Activated naive CD4-positive, alpha-beta T cell treated with anti-CD3 and anti-CD28 coated beads, Interleukin-2, amount 50 U/mL, for 24 hours (primary cell): Measurements from ENCODE around the gene TFF1.
"Not testable (repeated sequence)": the region's sequence is repeated elsewhere in the genome, so short reads cannot be mapped to it uniquely, and the experiment has no call there.

ENCODE experiments used
- H3K27ac Mint-ChIP-seq: one replicate; pipeline ENCODE4 v1.8.0; 2021; ENCODE audit warnings: mild to moderate bottlenecking, mixed read lengths
- H3K27me3 Mint-ChIP-seq: one replicate; pipeline ENCODE4 v1.8.0; 2021; ENCODE audit warnings: mixed read lengths
- H3K36me3 Mint-ChIP-seq: one replicate; pipeline ENCODE4 v1.8.0; 2021; ENCODE audit warnings: mixed read lengths
- H3K4me1 Mint-ChIP-seq: one replicate; pipeline ENCODE4 v1.8.0; 2021; ENCODE audit warnings: mixed read lengths
- H3K4me3 Mint-ChIP-seq: one replicate; pipeline ENCODE4 v1.8.0; 2021; ENCODE audit warnings: mild to moderate bottlenecking, mixed read lengths
- H3K9me3 Mint-ChIP-seq: one replicate; pipeline ENCODE4 v1.8.0; 2021; ENCODE audit warnings: mixed read lengths

The TFF1 gene

DNA sequence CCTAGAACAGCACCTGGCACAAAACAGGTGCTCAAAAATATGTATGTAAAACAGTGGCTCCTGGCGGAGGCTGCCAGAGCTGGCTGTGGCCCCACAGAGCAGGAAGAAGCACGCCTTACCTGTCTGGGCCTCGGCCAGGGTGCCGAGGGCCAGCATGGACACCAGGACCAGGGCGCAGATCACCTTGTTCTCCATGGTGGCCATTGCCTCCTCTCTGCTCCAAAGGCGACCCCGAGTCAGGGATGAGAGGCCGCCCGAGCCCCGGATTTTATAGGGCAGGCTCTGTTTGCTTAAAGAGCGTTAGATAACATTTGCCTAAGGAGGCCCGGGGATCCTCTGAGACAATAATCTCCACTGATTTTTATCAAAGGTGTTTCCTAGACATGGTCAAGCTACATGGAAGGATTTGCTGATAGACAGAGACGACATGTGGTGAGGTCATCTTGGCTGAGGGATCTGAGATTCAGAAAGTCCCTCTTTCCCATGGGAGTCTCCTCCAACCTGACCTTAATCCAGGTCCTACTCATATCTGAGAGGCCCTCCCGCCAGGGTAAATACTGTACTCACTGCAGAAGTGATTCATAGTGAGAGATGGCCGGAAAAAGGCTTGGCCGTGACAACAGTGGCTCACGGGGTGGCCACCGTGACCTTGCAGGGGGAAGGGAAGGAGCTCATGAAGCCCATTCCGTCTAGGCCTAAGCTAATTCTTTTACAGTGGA is at the start of gene TFF1:
Gene TFF1, minus strand, starts transcription at position 244 of the 719 bp plus-strand sequence. Its CDS starts 40 bp downstream, at position 204.
- Mint-ChIP-seq H3K27ac (no peak within 1 kb of the TSS), H3K36me3 (no peaks in the 10 kb centered on the region), H3K9me3 (no peaks in the 10 kb centered on the region), H3K4me3 (no peak within 1 kb of the TSS), H3K27me3 (no peaks in the 10 kb centered on the region), H3K4me1 (peaks cover 3% of the 10 kb centered on the region)

- Mint-ChIP-seq H3K27ac (peak overlapping the region; percentile 97), H3K9me3 (no peaks in the 10 kb centered on the region), H3K4me3 (peak overlapping the region; percentile 77), H3K27me3 (no peaks in the 10 kb centered on the region), H3K4me1 (peaks cover 62% of the 10 kb centered on the region), H3K36me3 (peaks cover 19% of the 10 kb centered on the region)
These were observed 48.8 kb upstream of the TFF1 start for GRCh38 chr21:42414928-42415769.

- Mint-ChIP-seq H3K4me1 (peaks cover 62% of the 10 kb centered on the region), H3K4me3 (peak overlapping the region; percentile 77), H3K9me3 (no peaks in the 10 kb centered on the region), H3K36me3 (peaks cover 21% of the 10 kb centered on the region), H3K27ac (peak overlapping the region; percentile 97), H3K27me3 (no peaks in the 10 kb centered on the region)
These were observed 48.2 kb upstream of the TFF1 start for GRCh38 chr21:42414553-42414927.

- H3K4me1 Mint-ChIP-seq = peaks cover 62% of the 10 kb centered on the region
- H3K36me3 Mint-ChIP-seq = peaks cover 17% of the 10 kb centered on the region
- peak overlapping the region; percentile 31 for H3K27ac Mint-ChIP-seq
- H3K27me3 Mint-ChIP-seq = no peaks in the 10 kb centered on the region
- peak overlapping the region; percentile 77 for H3K4me3 Mint-ChIP-seq
- no peaks in the 10 kb centered on the region for H3K9me3 Mint-ChIP-seq
These were observed 47.7 kb upstream of the TFF1 start for GRCh38 chr21:42414066-42414465.

- no peaks in the 10 kb centered on the region for H3K27me3 Mint-ChIP-seq
- H3K4me3 Mint-ChIP-seq = peak overlapping the region; percentile 34
- H3K9me3 Mint-ChIP-seq = no peaks in the 10 kb centered on the region
- peak overlapping the region; percentile 85 for H3K27ac Mint-ChIP-seq
- H3K36me3 Mint-ChIP-seq = peaks cover 12% of the 10 kb centered on the region
- peaks cover 58% of the 10 kb centered on the region for H3K4me1 Mint-ChIP-seq
These were observed 47.2 kb upstream of the TFF1 start for GRCh38 chr21:42413500-42413899.

GRCh38 chr21:42413093-42413492 is 46.8 kb upstream of the TFF1 start:
- Mint-ChIP-seq H3K36me3 (peaks cover 12% of the 10 kb centered on the region), H3K27ac (no peak overlapping the region), H3K4me1 (peaks cover 61% of the 10 kb centered on the region), H3K27me3 (no peaks in the 10 kb centered on the region), H3K4me3 (peak overlapping the region; percentile 34), H3K9me3 (no peaks in the 10 kb centered on the region)

DNA sequence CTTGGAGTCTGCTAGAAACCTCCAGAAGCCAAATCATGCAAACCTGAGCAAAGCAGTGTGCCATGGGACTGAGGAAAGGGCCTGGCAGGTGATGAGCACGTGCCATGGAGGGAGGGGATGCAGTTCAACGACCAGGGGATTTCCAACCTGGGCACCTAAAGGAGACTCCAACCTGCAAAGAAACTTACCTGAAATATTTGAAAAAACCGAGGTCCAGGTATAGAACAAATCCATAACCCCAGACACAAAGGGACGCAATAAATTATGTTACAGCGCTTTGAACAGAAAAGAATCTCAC is 46.2 kb upstream of the TFF1 start:
- H3K4me3 Mint-ChIP-seq = no peak overlapping the region
- peak overlapping the region; percentile 11 for H3K27ac Mint-ChIP-seq
- peaks cover 65% of the 10 kb centered on the region for H3K4me1 Mint-ChIP-seq
- no peaks in the 10 kb centered on the region for H3K9me3 Mint-ChIP-seq
- peaks cover 11% of the 10 kb centered on the region for H3K36me3 Mint-ChIP-seq
- H3K27me3 Mint-ChIP-seq = no peaks in the 10 kb centered on the region

- no peak overlapping the region for H3K4me3 Mint-ChIP-seq
- no peaks in the 10 kb centered on the region for H3K27me3 Mint-ChIP-seq
- H3K36me3 Mint-ChIP-seq = peaks cover 9% of the 10 kb centered on the region
- no peaks in the 10 kb centered on the region for H3K9me3 Mint-ChIP-seq
- peaks cover 66% of the 10 kb centered on the region for H3K4me1 Mint-ChIP-seq
- peak overlapping the region; percentile 11 for H3K27ac Mint-ChIP-seq
These were observed 45.7 kb upstream of the TFF1 start for GRCh38 chr21:42411891-42412635.

DNA sequence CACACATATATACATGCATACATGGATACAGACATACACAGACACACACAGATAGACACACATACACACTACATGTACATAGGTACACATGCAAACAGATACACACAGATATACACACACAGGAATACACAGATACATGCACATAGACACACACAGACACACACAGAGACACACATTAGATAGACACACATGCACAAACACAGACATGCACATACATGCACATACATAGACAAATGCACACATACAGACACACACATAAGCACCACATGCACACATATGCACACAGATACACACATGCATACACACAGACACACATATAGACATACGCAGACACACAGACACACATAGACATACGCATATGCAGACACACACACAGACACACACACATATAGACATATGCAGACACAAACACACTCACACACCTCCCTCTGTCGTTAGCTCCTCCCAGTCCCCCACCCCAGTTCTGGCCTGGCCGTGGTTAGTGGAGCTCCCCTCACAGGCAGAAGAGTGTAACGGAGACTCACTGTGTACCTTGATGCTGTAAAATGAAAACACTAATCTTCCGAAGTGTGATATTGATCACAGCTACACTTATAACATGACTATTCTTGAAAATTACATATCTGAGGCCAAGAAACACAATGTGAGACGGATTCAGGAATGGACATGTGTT is 45.0 kb upstream of the TFF1 start:
- Mint-ChIP-seq H3K9me3 (no peaks in the 10 kb centered on the region), H3K4me3 (no peak overlapping the region), H3K4me1 (peaks cover 67% of the 10 kb centered on the region), H3K27ac (no peak overlapping the region), H3K27me3 (no peaks in the 10 kb centered on the region), H3K36me3 (peaks cover 13% of the 10 kb centered on the region)

DNA sequence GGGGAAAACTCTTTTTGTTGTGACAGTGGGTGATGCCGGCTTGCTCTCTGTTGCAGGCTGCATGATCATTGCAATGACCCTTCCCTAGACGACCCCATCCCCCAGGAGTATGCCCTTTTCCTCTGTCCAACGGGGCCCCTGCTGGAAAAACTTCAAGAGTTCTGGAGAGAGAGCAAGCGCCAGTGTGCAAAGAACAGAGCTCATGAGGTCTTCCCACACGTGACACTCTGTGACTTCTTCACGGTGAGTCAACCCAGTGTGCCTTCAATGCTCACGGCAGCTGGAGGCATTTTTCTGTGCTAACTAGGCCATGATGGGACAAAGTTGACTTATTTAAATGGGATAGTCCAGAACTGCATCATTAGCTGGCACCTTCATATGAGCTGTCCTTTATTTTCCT is 43.0 kb upstream of the TFF1 start:
- peaks cover 57% of the 10 kb centered on the region for H3K4me1 Mint-ChIP-seq
- H3K36me3 Mint-ChIP-seq = peaks cover 9% of the 10 kb centered on the region
- H3K9me3 Mint-ChIP-seq = no peaks in the 10 kb centered on the region
- H3K27ac Mint-ChIP-seq = peak overlapping the region; percentile 83
- no peaks in the 10 kb centered on the region for H3K27me3 Mint-ChIP-seq
- H3K4me3 Mint-ChIP-seq = peak overlapping the region; percentile 57

DNA sequence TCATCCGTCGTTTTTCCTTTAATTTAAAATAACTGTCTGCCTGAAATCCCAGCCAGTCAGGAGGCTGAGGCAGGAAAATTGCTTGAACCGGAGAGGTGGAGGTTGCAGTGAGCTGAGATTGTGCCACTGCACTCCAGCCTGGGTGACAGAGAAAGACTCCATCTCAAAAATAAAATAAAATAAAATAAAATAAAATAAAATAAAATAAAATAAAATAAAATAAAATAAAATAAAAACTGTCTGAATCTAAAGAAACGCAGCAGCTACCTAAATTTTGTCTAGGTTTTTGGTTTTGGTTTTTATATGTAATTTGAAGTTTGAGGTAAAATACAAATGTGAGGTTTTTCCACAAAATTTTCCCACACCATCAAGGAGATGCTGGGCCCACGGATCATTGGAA is 42.4 kb upstream of the TFF1 start:
- not testable (repeated sequence) for H3K36me3 Mint-ChIP-seq, H3K27me3 Mint-ChIP-seq, H3K27ac Mint-ChIP-seq, H3K9me3 Mint-ChIP-seq, H3K4me3 Mint-ChIP-seq
- H3K4me1 Mint-ChIP-seq = peaks cover 53% of the 10 kb centered on the region

DNA sequence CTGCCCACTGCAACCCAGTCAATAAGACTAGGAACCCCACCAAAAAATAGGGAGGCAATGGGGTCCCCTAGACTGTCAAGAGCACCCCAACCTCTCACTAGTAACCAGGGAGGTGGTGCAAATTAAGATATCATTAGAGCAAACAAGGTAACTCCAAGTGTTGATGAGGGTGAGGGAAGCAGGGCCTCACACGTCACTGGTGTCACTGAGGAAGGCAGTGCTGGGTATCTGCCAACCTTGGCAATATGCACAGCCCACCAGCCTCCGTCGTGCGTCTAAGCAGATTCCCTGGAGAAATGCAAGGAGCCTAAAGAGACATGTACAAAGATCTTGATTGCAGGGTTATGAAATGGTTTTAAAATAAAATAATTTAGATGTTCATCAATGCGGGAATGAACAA is 41.1 kb upstream of the TFF1 start:
- Mint-ChIP-seq H3K4me3 (peak overlapping the region; percentile 89), H3K27me3 (no peaks in the 10 kb centered on the region), H3K4me1 (peaks cover 54% of the 10 kb centered on the region), H3K27ac (peak overlapping the region; percentile 96), H3K36me3 (peaks cover 9% of the 10 kb centered on the region), H3K9me3 (no peaks in the 10 kb centered on the region)

- Mint-ChIP-seq H3K27ac (peak overlapping the region; percentile 96), H3K36me3 (peaks cover 9% of the 10 kb centered on the region), H3K9me3 (peaks cover 2% of the 10 kb centered on the region), H3K27me3 (no peaks in the 10 kb centered on the region), H3K4me1 (peaks cover 61% of the 10 kb centered on the region), H3K4me3 (peak overlapping the region; percentile 89)
These were observed 40.5 kb upstream of the TFF1 start for GRCh38 chr21:42406866-42407265.

GRCh38 chr21:42406201-42406621 is 39.9 kb upstream of the TFF1 start:
- peak overlapping the region; percentile 89 for H3K4me3 Mint-ChIP-seq
- H3K36me3 Mint-ChIP-seq = peaks cover 13% of the 10 kb centered on the region
- H3K27ac Mint-ChIP-seq = peak overlapping the region; percentile 96
- H3K4me1 Mint-ChIP-seq = peaks cover 67% of the 10 kb centered on the region
- no peaks in the 10 kb centered on the region for H3K27me3 Mint-ChIP-seq
- peaks cover 5% of the 10 kb centered on the region for H3K9me3 Mint-ChIP-seq
